D721Med (cell line): ENCODE data around the gene BUB1.

ENCODE experiments used
- DNase-seq: peaks from one replicate; pipeline ENCODE4 v3.0.0; 2011; ENCODE audit warnings: low spot score; ENCODE audit not compliant: insufficient read length
- FAIRE-seq: peaks from 2 replicates; lab custom pipeline; 2011; peaks lifted over from hg19 to GRCh38; lab: Jason Lieb, UNC
- CTCF ChIP-seq: IDR thresholded peaks from 2 replicates; pipeline ENCODE4 v1.5.1; 2012; ENCODE audit warnings: mild to moderate bottlenecking, control low read depth; ENCODE audit not compliant: insufficient read depth; ENCODE audit errors: missing control alignments

BUB1 gene

GRCh38 chr2:110677530-110678456 lies at the start of gene BUB1:
Gene BUB1 (minus strand): TSS chr2:110678063. CDS start chr2:110677995, 68 bp downstream.
- TF ChIP-seq CTCF: no peak
- peak; percentile 92 for DNase-seq
- no peak for FAIRE-seq

GRCh38 chr2:110726285-110726684 lies 48.4 kb upstream of the BUB1 start:
- DNase-seq (no peak), FAIRE-seq (no peak)
- TF ChIP-seq CTCF: no peak

- TF ChIP-seq CTCF: no peak
- FAIRE-seq: no peak
- DNase-seq: no peak
These were observed 48.0 kb upstream of the BUB1 start for GRCh38 chr2:110725859-110726258.

GRCh38 chr2:110725370-110725769 lies 47.5 kb upstream of the BUB1 start:
- TF ChIP-seq CTCF: no peak
- DNase-seq: no peak
- no peak for FAIRE-seq

GRCh38 chr2:110724820-110725219 lies 47.0 kb upstream of the BUB1 start:
- FAIRE-seq: no peak
- TF ChIP-seq CTCF: no peak
- DNase-seq: no peak

- FAIRE-seq: no peak
- TF ChIP-seq CTCF: no peak
- no peak for DNase-seq
These were observed 42.7 kb upstream of the BUB1 start for GRCh38 chr2:110720547-110720946.

GRCh38 chr2:110718990-110719389 lies 41.1 kb upstream of the BUB1 start:
- FAIRE-seq (no peak), DNase-seq (no peak)
- TF ChIP-seq CTCF: no peak
